H1 (cell line): ENCODE results near the gene PLIN1. TPM values are rescaled to one million over a fixed set of nuclear protein-coding genes. Genes with fewer than 3 reads are reported as not detected.

Experiments used
- CBX8 ChIP-seq: fragments of 300-800, 300-1000 bp; sonication (generic); IDR thresholded peaks from 2 replicates; pipeline ENCODE4 v1.7.1; 2016; ENCODE audit warnings: low read depth, low read length, borderline replicate concordance
- CEBPB ChIP-seq: IDR thresholded peaks from 2 replicates; pipeline ENCODE4 v1.6.1; 2012; ENCODE audit warnings: low read depth, low read length
- CTBP2 ChIP-seq: IDR thresholded peaks from 2 replicates; pipeline ENCODE4 v1.7.0; 2011; ENCODE audit warnings: borderline replicate concordance, mild to moderate bottlenecking, moderate library complexity, mixed read lengths, low read length; ENCODE audit not compliant: insufficient read depth, insufficient read length
- EGR1 ChIP-seq: IDR thresholded peaks from 2 replicates; pipeline ENCODE4 v1.6.1; 2011; ENCODE audit warnings: low read depth, low read length, borderline replicate concordance
- FOSL1 ChIP-seq: IDR thresholded peaks from 2 replicates; pipeline ENCODE4 v1.6.1; 2011; ENCODE audit warnings: mild to moderate bottlenecking, low read depth, low read length, moderate library complexity; ENCODE audit not compliant: insufficient read depth
- GABPA ChIP-seq: IDR thresholded peaks from 2 replicates; pipeline ENCODE4 v1.6.1; 2011; ENCODE audit warnings: mild to moderate bottlenecking, low read length, moderate library complexity, borderline replicate concordance; ENCODE audit not compliant: insufficient read depth
- HDAC2 ChIP-seq, 2 experiments: fragments of 300-600 bp in 1 of 2; sonication (generic) in 1 of 2; IDR thresholded peaks; 2 replicates each; pipeline ENCODE4 v1.6.1; 2011 to 2012; ENCODE audit warnings: low read depth in 2 of 2, low read length in 2 of 2, mild to moderate bottlenecking in 2 of 2, moderate library complexity in 2 of 2, borderline replicate concordance in 1 of 2, inconsistent platforms in 1 of 2
- JUND ChIP-seq: IDR thresholded peaks from 2 replicates; pipeline ENCODE4 v1.6.1; 2011; ENCODE audit warnings: mild to moderate bottlenecking, improper control_type of control experiment, low read length
- KDM4A ChIP-seq: IDR thresholded peaks from one replicate; pipeline ENCODE4 v1.7.1; 2012; ENCODE audit warnings: low read depth, mild to moderate bottlenecking, moderate library complexity, low read length, inconsistent platforms; ENCODE audit not compliant: severe bottlenecking
- NRF1 ChIP-seq: IDR thresholded peaks from 2 replicates; pipeline ENCODE4 v1.6.1; 2011; ENCODE audit warnings: mild to moderate bottlenecking, low read depth, low read length, improper control_type of control experiment
- PHF8 ChIP-seq: fragments of 200-600 bp; sonication (generic); conservative IDR thresholded peaks from 2 replicates; pipeline ENCODE4 v1.7.1; 2012; ENCODE audit warnings: low read depth, mild to moderate bottlenecking, inconsistent platforms, low read length, moderate library complexity
- RBBP5 ChIP-seq: IDR thresholded peaks from 2 replicates; pipeline ENCODE4 v1.7.1; 2012; ENCODE audit warnings: low read depth, mild to moderate bottlenecking, inconsistent platforms, low read length, moderate library complexity, borderline replicate concordance
- SAP30 ChIP-seq: fragments of 300-600 bp; sonication (generic); IDR thresholded peaks from 2 replicates; pipeline ENCODE4 v1.7.1; 2012; ENCODE audit warnings: low read length, moderate library complexity, mild to moderate bottlenecking, inconsistent platforms; ENCODE audit not compliant: insufficient read depth, insufficient replicate concordance
- SP2 ChIP-seq: IDR thresholded peaks from 2 replicates; pipeline ENCODE4 v1.6.1; 2012; ENCODE audit warnings: mild to moderate bottlenecking, low read length, inconsistent platforms
- TAF1 ChIP-seq: IDR thresholded peaks from 2 replicates; pipeline ENCODE4 v1.6.1; 2011; ENCODE audit warnings: mild to moderate bottlenecking, low read depth, low read length
- TCF12 ChIP-seq: IDR thresholded peaks from 2 replicates; pipeline ENCODE4 v1.6.1; 2011; ENCODE audit warnings: low read depth, mild to moderate bottlenecking, low read length
- YY1 ChIP-seq: IDR thresholded peaks from 2 replicates; pipeline ENCODE4 v1.6.1; 2011; ENCODE audit warnings: low read depth, mild to moderate bottlenecking, low read length
- ZNF274 ChIP-seq: IDR thresholded peaks from 2 replicates; pipeline ENCODE4 v1.7.0; 2012; ENCODE audit warnings: low read length, borderline replicate concordance; ENCODE audit errors: extremely low read depth
- polyA plus RNA-seq, 7 experiments: library from polyadenylated mRNA; depleted of rRNA in 3 of 7; stranded (reverse) in 5 of 7; unstranded in 2 of 7; fragments of >200 nt in 5 of 7; fragments of 200-250 nt in 2 of 7; gene quantifications; 1 replicate in 5 of 7; 2 replicates in 1 of 7; 4 replicates in 1 of 7; pipeline versions ENCODE4 v1.2.1 to v1.2.3, GENCODE V29; 2011 to 2013; ENCODE audit warnings: missing spikeins in 2 of 7, mixed read lengths in 2 of 7
- total RNA-seq: library from RNA; stranded (reverse); fragmentation: NEBNext Ultra II Directional; extraction: Animal tissue kit (Norgen Biotek cat#: 25700); gene quantifications from 2 replicates; pipeline ENCODE4 v1.2.1, GENCODE V29; 2021
- TF ChIP-seq, protein P1 (sequence below): IDR thresholded peaks from 2 replicates; pipeline ENCODE4 v1.6.1; 2012; ENCODE audit warnings: low read length, inconsistent platforms
- TF ChIP-seq, protein P2 (sequence below): IDR thresholded peaks from 2 replicates; pipeline ENCODE4 v1.6.1; 2011; ENCODE audit warnings: low read length, improper control_type of control experiment

Gene PLIN1
- total and polyA plus RNA-seq, 2 of the 8 experiments (the other 6 are each of a cell fraction or from before 2014, with no cell fraction given), result 0.33 TPM; not detected in 1

DNA sequence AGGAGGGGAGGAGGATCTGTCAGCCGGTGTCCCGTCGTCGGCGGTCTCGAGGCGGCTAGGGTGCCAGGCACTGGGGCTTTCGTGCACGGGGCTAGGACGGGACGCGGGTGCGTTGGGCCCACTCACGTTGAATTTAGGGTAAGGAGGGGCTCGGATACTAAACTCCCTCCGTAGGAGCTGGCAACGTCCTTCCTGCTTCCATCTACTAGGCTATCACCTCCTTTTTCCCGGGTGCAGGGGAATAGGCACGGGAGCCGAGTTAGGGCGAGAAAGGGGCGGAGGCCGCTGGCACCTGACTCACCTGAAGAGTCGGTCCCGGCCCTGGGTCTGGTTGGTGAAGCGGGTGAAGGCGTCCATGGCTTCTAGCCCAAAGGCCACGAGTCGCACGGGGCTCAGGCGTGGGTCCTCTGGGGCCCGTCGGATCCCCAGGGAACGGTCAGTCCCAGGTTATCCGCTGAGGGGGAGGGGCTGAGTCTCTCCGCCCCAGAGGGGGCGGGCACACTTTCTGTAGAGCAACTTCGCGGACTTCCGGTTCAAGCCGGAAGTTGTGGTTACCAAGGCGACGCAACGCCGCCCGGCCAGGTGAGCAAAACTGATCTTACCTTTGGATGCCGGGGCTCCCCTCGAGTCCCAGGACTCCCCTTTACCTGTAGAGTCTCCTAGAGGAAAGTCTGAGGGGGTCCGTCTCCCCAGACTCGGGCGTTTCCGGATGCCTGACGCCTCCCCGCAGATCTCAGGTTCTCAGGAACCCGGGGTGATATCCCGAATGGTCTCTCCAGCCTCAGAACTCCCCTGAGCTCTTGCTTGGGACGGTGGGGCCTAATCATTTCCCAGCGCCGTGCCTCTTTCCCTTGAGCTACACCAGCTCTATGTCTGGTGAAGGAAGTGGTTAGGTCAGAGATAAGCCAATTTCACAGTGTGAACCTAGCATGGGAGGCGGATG is 11.4 kb upstream of the PLIN1 start, which contains the start of the genes PEX11A and WDR93 (continued):
- no peak for TF ChIP-seq JUND
- TF ChIP-seq CBX8, result no peak
- TF ChIP-seq PHF8, result peak; percentile 46; the same call in 1 of the 2 replicates
- TF ChIP-seq RBBP5, result peak; percentile 60; the same call in 1 of the 2 replicates
- TF ChIP-seq NRF1, result no peak
- TF ChIP-seq CEBPB, result no peak
- TF ChIP-seq, protein P1, sequence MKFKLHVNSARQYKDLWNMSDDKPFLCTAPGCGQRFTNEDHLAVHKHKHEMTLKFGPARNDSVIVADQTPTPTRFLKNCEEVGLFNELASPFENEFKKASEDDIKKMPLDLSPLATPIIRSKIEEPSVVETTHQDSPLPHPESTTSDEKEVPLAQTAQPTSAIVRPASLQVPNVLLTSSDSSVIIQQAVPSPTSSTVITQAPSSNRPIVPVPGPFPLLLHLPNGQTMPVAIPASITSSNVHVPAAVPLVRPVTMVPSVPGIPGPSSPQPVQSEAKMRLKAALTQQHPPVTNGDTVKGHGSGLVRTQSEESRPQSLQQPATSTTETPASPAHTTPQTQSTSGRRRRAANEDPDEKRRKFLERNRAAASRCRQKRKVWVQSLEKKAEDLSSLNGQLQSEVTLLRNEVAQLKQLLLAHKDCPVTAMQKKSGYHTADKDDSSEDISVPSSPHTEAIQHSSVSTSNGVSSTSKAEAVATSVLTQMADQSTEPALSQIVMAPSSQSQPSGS, result no peak
- no peak for TF ChIP-seq CTBP2
- peak; percentile 66 for TF ChIP-seq SAP30
- TF ChIP-seq KDM4A, result peak; percentile 98
- no peak for TF ChIP-seq ZNF274
- TF ChIP-seq SP2, result no peak
- TF ChIP-seq YY1, result no peak
- TF ChIP-seq, protein P2, sequence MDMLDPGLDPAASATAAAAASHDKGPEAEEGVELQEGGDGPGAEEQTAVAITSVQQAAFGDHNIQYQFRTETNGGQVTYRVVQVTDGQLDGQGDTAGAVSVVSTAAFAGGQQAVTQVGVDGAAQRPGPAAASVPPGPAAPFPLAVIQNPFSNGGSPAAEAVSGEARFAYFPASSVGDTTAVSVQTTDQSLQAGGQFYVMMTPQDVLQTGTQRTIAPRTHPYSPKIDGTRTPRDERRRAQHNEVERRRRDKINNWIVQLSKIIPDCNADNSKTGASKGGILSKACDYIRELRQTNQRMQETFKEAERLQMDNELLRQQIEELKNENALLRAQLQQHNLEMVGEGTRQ, result no peak
- no peak for TF ChIP-seq HDAC2 (IDR thresholded peaks at IDR 0.05; ENCODE audit: borderline replicate concordance in 1 of 2, low read depth in 2 of 2, low read length in 2 of 2)
- TF ChIP-seq TAF1, result no peak; the same call in 1 of the 2 replicates
- TF ChIP-seq FOSL1, result no peak
- TF ChIP-seq TCF12, result no peak
- TF ChIP-seq EGR1, result no peak
- TF ChIP-seq GABPA, result peak; percentile 96
